HG03025 (cell line): ENCODE data around the gene FLCN.
"Not testable (repeated sequence)": the region's sequence is repeated elsewhere in the genome, so short reads cannot be mapped to it uniquely, and the experiment has no call there.

Experiments used
- ATAC-seq: cut with Tn5 transposase; IDR thresholded peaks from one replicate; pipeline ENCODE4 v1.9.1; 2021; ENCODE audit warnings: mild to moderate bottlenecking, moderate library complexity; ENCODE audit not compliant: unreplicated experiment, low FRiP score

Gene FLCN

GRCh38 chr17:17237026-17237799, at the start of gene FLCN:
Gene FLCN, minus strand, starts transcription at chr17:17237168. Its CDS starts 9,031 bp downstream, at chr17:17228137.
- peak; percentile 76 for ATAC-seq

- ATAC-seq = no peak
Measured at GRCh38 chr17:17285951-17286350, 49.0 kb upstream of the FLCN start.

- ATAC-seq = peak; percentile 85
Measured at GRCh38 chr17:17280613-17281549, 43.9 kb upstream of the FLCN start, which contains the start of gene COPS3. Gene COPS3, minus strand, starts transcription at chr17:17281246. Its CDS starts 60 bp downstream, at chr17:17281186.

GRCh38 chr17:17279316-17279715, 42.3 kb upstream of the FLCN start:
- ATAC-seq = no peak

- ATAC-seq = not testable (repeated sequence)
Measured at GRCh38 chr17:17277431-17277830, 40.5 kb upstream of the FLCN start.

GRCh38 chr17:17275971-17276370, 39.0 kb upstream of the FLCN start:
- no peak for ATAC-seq

- ATAC-seq = no peak
Measured at GRCh38 chr17:17269926-17270773, 33.2 kb upstream of the FLCN start.

- ATAC-seq = no peak
Measured at GRCh38 chr17:17264430-17264829, 27.5 kb upstream of the FLCN start.

- ATAC-seq = no peak
Measured at GRCh38 chr17:17258998-17259397, 22.0 kb upstream of the FLCN start.

GRCh38 chr17:17258011-17258410, 21.0 kb upstream of the FLCN start:
- ATAC-seq = no peak

- no peak for ATAC-seq
Measured at GRCh38 chr17:17256316-17256715, 19.3 kb upstream of the FLCN start.

- not testable (repeated sequence) for ATAC-seq
Measured at GRCh38 chr17:17255689-17256088, 18.7 kb upstream of the FLCN start.

GRCh38 chr17:17254036-17254435, 17.1 kb upstream of the FLCN start:
- no peak for ATAC-seq

GRCh38 chr17:17253406-17253805, 16.4 kb upstream of the FLCN start:
- no peak for ATAC-seq

- ATAC-seq = no peak
Measured at GRCh38 chr17:17252149-17252661, 15.2 kb upstream of the FLCN start.

- no peak for ATAC-seq
Measured at GRCh38 chr17:17246879-17247278, 9.9 kb upstream of the FLCN start.

- no peak for ATAC-seq
Measured at GRCh38 chr17:17243163-17243562, 6.2 kb upstream of the FLCN start.

- no peak for ATAC-seq
Measured at GRCh38 chr17:17242246-17242645, 5.3 kb upstream of the FLCN start.

- no peak for ATAC-seq
Measured at GRCh38 chr17:17241656-17242055, 4.7 kb upstream of the FLCN start.

- no peak for ATAC-seq
Measured at GRCh38 chr17:17239832-17240231, 2.9 kb upstream of the FLCN start.
